ENCODE results near the gene TEX19.
A peak's percentile ranks its signal among the peaks of the same experiment; 100 is the strongest.
"Not testable (repeated sequence)": the region's sequence is repeated elsewhere in the genome, so short reads cannot be mapped to it uniquely, and the experiment has no call there.

Gene TEX19

DNA sequence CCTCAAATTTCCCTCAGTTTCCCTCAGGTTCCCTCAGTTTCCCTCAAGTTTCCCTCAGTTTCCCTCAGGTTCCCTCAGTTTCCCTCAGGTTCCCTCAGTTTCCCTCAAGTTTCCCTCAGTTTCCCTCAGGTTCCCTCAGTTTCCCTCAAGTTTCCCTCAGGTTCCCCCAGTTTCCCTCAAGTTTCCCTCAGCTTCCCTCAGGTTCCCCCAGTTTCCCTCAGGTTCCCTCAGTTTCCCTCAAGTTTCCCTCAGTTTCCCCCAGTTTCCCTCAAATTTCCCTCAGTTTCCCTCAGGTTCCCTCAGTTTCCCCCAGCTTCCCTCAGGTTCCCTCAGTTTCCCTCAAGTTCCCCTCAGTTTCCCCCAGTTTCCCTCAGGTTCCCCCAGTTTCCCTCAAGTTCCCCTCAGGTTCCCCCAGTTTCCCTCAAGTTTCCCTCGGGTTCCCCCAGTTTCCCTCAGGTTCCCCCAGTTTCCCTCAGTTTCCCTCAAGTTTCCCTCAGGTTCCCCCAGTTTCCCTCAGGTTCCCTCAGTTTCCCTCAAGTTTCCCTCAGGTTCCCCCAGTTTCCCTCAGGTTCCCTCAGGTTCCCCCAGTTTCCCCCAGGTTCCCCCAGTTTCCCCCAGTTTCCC, 516 bp downstream of the TEX19 start:
- DNase-seq = not testable (repeated sequence)

DNA sequence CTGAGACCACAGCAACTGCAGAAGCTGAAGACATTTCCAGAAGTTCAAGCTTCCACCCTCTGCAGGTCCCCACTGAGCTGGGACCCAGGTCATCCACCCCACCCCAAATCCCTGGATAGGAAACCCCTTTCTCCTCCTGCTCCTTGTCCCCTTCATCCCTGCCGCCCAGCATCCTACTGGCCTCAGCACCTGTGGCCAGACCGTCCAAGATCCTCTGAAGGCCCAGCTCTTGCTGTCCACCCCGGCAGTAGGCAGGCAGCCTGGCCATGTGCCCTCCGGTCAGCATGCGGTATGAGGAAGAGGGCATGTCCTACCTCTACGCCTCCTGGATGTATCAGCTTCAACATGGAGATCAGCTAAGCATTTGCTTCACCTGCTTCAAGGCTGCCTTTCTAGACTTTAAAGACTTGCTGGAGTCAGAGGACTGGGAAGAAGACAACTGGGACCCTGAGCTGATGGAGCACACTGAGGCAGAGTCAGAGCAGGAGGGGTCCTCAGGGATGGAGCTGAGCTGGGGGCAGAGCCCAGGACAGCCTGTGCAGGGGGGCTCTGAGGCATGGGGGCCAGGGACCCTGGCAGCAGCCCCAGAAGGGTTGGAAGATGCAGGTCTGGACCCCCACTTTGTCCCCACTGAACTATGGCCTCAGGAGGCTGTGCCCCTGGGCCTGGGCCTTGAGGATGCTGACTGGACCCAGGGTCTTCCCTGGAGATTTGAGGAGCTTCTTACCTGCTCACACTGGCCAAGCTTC, 3.0 kb downstream of the TEX19 start:
- no peak for DNase-seq

DNA sequence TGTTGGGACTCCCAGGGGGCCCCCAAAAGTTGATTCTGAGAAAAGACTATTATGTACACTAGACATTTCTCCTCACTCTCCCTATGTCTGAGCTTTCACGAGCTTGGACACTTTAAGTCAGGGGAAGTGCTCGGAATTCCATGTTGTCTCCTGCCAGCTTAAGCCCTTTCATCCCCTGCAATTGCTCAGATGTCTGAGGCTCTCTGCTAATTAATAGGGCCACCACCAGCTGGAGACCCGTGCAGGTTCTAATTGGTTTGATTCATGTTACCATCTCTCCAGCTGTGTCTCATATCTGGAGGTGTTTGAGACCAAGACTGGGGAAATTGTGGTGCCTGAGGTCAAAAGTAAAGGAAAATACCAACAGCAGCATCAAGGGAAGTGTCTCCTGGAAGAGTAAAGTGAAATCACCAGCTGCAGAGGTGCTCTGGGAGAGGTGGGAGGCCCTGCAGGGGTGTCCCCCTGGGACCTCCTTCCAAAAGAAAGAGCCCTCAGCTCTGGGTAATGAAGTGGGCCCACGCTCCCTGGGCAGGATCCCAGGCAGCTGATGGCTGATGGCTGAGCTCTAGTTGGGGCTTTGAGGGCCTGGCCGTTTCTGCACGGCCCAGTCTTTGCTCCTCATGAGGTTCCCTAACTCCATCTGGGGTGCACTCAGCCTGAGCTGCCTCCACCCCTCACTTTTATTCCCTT, 6.7 kb downstream of the TEX19 start:
- no peak for DNase-seq

DNA sequence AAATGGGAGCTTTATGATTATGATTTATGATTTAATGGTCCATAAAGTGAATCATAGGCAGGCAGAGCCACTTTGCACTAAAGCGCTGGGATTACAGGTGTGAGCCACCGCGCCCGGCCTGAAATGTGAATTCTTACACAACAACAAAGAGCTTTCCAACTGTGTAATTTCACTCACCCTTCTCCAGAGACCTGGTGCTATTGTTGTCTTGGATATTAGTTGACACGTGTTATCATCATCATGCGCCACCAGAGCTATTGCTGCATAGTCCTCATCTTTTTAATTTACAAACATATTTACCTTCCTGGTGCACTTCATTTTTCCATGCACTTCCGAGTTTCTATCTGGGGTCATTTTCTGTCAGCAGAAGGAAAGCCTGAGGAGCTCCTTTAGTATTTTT, 7.7 kb downstream of the TEX19 start:
- DNase-seq = peak; percentile 56

DNA sequence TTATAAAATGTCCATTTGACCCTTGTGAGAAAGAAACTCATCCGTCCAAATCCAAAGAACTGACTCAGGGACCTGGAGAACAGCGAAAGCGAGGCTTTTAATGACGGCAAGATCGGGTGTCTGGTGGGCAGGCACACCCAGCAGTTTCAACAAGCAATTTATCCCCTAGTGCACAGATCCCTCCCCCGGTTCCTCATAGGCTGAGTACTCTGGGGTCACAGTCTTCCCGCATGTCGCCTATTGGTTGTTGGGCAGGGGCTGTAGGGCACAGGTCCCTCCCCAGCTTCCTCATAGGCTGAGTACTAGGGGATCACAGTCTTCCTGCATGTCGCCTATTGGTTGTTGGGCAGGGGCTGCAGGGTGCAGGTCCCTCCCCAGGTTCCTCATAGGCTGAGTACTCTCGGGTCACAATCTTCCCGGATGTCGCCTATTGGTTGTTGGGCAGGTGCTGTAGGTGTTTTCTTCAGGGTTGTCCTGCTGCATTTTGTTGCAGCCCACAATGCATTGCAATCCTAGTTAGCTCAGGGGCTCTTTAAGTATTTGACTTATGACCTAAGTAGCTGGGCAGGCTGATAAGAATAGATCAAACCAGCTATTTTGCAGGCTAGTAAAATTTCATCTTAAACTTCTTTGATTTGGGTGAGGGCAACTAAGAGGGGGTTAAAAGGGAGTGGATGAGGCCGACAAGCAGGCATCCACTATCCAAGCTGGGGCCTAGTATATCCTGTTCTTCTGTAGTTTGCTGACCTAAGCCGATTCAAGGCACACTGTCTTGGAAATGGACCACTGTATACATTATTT, 8.9 kb downstream of the TEX19 start:
- peak; percentile 73 for DNase-seq

DNA sequence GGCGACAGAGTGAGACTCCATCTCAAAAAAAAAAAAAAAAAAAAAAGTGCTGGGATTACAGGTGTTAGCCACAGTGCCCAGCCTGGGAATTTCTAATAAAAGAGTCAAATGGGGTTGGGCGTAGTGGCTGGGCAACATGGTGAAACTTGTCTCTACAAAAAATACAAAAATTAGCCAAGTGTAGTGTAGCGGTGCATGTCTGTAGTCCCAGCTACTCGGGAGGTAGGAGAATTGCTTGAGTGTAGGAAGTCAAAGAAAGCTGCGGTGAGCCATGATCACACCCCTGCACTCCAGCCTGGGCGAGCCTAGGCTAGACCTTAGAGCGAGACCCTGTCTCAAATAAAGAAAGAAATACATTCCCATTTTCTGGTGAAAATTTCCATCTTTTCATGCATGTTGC, 10.2 kb downstream of the TEX19 start:
- DNase-seq = no peak

DNA sequence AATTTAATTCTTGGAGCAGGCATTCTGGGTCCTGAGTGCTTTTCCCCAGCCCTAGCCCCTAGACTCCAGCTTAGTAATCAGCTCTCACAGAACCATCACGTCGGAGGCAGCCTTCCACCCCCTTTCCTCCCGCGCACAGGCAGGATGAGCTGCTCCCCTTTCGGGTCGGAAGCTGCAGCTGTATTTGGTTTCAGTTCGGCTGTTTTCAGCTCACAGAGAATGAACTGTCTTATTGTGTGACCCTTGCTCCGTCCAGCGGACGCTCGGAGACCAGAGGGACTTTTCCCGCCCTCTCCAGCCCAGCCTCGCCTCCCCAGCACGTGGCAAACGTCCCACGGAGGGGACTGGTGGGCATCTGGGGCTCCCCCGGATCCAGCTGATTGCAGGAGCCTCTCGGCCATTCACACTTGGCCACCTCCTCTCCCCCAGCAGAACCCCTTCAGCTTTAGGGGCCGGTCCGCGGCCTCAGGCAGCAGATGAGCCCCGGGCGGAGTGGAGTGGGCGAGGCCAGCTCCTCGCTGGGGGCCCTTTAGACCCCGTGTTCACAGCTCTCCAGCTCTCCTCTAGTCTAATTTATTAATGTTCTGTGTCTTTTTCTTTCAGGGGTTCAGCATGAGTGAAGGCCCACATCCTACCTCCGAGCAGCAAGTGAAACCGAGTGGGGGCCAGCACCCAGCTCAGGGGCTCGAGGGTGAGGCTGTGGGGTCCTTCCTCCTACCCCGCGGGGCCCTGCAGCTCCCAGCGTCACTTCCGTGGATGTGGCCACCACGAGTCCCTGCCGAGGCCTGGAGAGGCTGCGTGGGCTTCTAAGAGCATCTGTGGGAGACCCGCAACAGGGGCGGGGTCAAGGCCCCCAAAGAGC, 11.7 kb downstream of the TEX19 start:
- DNase-seq = no peak

DNA sequence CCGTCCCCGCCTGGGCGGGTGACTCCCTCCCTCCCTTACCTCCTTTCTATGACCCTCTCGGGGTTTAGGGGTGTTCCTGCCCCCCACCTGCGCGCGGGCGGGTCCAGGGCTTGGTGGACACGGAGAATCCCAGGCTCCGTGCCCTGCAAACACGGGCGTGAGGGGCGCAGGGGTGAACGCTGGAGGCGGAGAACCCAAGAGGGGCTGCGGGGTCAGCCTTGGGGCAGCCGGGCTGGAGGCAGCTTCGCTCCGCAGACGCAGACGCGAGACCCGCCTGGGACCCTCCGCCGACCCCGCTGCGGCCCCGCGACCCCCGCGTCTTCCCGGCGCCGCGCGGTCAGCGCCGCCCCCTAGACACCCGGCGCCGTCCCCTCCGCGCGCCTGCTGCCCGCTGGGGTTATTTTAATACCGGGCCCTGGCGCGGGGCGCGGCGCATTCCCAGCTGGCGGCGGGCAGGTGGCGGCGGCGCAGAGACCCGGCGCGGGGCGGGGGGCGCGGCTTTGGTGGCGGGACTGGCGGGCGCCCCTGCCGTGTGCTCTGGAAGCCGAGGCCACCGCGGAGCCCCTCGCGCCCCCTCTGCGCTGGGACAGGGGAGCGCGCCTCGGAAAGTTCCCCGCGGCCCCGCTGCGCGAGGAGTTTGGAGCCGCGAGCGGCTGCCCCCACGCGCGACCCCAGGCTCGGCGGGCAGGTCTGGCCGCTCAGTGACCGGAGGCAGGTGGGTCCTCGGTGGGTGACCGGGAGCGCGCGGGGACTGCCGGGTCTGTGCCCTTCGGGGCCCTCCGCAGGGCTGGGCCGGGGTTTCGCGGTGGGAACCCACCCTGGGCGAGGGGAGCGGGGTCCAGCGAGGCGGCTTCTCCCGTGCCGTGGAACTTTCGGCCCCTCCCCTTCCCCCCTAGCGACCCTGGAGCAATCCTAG, 12.5 kb downstream of the TEX19 start, which contains the start of gene UTS2R:
Gene UTS2R, plus strand, starts transcription at position 433 of the 916 bp plus-strand sequence. CDS start 2,560 bp downstream, outside the sequence.
- no peak for DNase-seq

GRCh38 chr17:82372249-82373071, 13.4 kb downstream of the TEX19 start:
- no peak for DNase-seq

DNA sequence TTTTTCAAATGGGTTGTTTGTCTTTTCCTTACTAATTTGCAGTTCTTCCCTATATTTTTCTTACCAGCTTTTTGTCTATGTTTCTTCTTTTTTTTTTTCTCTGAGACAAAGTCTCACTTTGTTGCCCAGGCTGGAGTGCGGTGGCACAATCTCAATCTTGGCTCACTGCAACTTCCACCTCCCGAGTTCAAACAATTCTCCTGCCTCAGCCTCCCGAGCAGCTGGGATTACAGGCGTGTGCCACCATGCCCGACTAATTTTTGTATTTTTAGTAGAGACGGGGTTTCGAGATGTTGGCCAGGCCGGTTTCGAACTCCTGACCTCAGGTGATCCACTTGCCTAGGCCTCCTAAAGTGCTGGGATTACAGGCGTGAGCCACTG, 14.0 kb downstream of the TEX19 start:
- DNase-seq = not testable (repeated sequence)

DNA sequence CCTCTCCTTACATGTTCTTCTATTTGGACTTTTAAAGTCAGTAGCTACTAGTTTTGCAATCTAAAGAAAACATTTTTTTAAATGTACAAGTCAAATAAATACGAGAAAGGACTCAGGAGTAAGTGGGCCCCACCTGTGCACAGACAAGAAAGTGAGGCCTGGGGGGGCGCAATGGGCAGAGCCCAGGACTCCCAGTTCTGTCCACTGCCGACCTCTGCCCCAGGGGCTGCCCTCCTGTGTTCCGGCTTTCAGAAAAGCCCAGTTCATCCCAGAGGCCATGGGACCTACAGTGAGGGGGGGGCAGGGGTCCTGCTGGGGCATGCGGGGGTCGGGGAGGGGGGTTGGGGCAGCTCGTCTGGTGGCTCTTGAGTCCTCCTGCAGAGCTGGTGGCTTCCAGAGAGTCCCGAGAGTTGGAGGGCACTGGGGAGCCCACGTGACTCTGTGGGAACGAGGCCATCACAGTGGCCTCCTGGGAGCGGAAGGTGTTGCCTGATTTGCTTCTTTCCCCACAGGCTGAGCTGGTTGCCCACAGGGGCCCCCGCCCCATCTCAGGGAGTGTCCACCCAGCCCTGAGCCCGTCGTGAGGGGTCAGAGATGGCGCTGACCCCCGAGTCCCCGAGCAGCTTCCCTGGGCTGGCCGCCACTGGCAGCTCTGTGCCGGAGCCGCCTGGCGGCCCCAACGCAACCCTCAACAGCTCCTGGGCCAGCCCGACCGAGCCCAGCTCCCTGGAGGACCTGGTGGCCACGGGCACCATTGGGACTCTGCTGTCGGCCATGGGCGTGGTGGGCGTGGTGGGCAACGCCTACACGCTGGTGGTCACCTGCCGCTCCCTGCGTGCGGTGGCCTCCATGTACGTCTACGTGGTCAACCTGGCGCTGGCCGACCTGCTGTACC, 14.9 kb downstream of the TEX19 start:
- DNase-seq = no peak

DNA sequence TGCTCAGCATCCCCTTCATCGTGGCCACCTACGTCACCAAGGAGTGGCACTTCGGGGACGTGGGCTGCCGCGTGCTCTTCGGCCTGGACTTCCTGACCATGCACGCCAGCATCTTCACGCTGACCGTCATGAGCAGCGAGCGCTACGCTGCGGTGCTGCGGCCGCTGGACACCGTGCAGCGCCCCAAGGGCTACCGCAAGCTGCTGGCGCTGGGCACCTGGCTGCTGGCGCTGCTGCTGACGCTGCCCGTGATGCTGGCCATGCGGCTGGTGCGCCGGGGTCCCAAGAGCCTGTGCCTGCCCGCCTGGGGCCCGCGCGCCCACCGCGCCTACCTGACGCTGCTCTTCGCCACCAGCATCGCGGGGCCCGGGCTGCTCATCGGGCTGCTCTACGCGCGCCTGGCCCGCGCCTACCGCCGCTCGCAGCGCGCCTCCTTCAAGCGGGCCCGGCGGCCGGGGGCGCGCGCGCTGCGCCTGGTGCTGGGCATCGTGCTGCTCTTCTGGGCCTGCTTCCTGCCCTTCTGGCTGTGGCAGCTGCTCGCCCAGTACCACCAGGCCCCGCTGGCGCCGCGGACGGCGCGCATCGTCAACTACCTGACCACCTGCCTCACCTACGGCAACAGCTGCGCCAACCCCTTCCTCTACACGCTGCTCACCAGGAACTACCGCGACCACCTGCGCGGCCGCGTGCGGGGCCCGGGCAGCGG, 15.7 kb downstream of the TEX19 start:
- DNase-seq = no peak

- DNase-seq = no peak
Measured at GRCh38 chr17:82375359-82376041, 16.5 kb downstream of the TEX19 start.

DNA sequence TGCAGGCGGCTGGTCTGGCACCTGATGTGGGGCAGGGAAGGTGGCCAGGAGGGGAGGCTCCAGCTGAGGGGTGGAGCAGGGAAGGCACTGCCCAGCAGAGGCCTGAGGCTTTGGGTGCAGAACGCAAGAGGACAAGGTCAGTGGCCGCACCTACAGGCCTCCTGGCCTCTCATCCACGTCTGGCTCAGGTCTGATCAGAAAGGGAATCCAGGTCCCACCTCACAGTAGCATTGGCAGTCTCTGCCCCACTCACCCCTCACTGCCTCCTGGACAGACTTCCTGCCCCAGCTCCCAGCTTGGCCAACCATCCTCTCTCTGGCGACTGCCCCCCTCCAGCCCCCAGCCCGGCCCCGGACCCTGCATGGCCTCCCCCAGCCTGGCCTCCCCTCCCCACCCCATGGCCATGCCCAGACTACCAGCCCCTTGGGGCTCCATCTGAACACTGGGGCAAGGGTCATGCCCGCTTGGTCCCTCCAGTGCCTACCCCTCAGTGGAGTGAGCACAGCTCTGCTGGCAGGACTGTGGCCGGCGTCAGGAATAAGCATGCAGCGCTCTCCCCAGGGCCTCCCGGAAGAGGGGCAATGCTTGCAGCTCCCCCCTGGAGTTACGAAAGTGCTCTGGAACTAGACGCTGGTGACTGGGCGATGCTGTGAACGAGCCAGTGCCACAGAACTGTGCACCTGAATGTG, 17.1 kb downstream of the TEX19 start:
- DNase-seq = no peak

DNA sequence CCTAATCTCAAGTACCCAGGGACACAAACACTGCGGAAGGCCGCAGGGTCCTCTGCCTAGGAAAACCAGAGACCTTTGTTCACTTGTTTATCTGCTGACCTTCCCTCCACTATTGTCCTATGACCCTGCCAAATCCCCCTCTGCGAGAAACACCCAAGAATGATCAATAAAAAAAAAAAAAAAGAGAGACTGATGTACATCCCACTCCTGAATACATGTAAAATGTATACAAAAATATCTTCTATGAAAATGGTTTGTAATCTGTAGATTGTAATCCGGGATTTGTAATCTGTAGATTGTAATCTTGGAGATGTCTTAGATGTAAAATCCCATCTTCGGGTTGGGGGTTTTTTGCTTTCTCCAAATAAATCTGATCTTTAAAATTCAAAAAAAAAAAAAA, 18.2 kb downstream of the TEX19 start:
- DNase-seq = not testable (repeated sequence)

- no peak for DNase-seq
Measured at GRCh38 chr17:82377924-82378740, 19.1 kb downstream of the TEX19 start.
